ENCODE data around the gene SLC25A18.

DNA sequence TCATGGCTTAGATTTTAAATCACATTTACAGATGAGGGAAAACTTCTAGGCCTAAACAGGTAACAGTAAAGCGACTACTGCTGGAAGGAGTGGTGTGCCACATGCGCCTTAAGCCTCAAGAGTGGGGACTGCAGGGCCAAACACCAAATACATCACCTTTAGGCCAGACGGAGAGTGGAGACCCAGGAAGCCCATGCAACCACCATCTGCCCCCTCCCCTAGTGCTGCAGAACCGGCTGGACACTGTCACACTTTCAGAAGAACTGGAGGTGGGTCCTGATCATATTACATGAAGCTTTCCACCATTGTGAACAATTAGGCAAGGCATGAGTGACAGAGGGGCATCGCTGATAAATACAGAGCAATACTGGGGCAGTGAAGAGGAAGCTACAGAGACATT is 28.9 kb downstream of the SLC25A18 start:
- TF ChIP-seq EZH2 (IDR thresholded peaks at IDR 0.05; ENCODE audit: borderline replicate concordance, low read length), result no peak
- TF ChIP-seq, protein P1, sequence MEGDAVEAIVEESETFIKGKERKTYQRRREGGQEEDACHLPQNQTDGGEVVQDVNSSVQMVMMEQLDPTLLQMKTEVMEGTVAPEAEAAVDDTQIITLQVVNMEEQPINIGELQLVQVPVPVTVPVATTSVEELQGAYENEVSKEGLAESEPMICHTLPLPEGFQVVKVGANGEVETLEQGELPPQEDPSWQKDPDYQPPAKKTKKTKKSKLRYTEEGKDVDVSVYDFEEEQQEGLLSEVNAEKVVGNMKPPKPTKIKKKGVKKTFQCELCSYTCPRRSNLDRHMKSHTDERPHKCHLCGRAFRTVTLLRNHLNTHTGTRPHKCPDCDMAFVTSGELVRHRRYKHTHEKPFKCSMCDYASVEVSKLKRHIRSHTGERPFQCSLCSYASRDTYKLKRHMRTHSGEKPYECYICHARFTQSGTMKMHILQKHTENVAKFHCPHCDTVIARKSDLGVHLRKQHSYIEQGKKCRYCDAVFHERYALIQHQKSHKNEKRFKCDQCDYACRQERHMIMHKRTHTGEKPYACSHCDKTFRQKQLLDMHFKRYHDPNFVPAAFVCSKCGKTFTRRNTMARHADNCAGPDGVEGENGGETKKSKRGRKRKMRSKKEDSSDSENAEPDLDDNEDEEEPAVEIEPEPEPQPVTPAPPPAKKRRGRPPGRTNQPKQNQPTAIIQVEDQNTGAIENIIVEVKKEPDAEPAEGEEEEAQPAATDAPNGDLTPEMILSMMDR (conservative IDR thresholded peaks at IDR 0.05 in 1 of 2, IDR thresholded peaks at IDR 0.05 in 1 of 2; ENCODE audit: extremely low read depth in 1 of 2, insufficient read depth in 1 of 2, low read depth in 1 of 2, low read length in 2 of 2), result no peak
